Fibroblast of skin of scalp (primary cell): ENCODE results near the gene PRR5L.
A peak's percentile ranks its signal among the peaks of the same experiment; 100 is the strongest.

ENCODE experiments used
- DNase-seq: peaks from one replicate; pipeline ENCODE4 v3.0.0-alpha.2; 2013

The PRR5L gene

DNA sequence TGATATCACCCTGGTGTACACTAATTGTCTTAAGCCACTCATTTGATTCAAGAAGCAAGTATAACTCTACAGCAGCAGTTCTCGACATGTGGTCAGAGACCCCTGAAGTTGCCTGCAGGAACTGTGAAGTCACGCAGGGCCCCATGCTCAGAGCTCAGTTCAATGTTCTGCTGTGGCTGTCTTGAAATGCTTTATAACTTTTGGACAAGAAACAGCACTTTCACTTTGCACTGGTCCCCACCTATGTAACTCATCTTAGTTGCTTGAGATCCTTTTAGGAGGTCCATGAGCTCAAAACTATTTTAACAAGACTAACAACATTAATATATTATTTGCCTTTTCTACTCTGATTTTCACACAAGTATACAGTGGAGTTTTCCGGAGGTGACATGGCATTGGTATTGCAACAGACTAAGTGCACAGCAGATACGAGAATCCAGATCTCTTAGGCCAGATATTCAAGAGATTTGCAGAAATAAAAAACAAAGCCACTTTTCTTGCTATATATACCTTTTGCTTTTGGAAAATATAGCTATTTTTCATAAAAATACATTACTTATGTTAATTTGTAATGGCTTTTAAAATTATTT lies 64.8 kb downstream of the PRR5L start:
- no peak for DNase-seq

DNA sequence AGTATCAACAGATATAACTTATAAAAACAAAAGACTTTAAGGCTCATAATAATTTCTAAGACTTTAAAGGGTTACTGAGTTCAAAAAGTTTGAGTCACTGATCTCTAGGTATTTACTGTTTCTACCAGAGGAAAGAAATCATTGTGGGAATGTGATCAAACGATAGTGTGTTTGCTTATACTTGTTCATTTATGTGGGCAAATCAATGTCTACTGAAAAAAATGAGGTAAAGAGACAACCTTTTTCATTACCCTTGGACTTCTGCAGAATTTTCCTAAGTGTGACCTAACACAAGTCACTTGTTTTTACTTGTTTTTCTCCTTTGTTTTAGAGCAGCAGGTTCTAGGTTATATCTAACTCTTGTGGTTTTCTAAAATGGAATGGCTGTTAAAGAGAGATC lies 65.4 kb downstream of the PRR5L start:
- DNase-seq, result no peak

DNA sequence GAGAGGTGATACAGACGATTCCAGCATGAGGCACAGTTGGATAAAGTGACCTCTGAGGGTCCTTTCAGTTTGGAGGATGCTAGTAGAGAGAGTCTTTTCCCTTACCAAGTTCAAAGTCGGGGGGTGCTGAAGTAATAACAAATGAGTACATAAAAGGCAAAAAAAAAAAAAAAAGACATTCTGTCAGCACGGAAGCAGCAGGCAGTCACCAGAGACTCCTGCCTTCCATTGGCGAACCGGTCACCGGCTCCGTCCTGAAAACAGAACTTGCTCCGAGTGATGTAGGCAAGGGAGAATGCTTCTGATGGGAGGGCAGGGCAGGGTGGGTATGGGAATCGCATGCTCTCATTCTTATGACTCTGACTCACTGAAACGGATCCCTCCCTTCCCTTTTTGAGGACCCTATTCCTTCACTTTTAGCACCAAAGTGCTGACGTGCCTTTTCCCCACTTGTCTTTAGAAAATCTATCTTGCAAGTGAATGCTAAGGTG lies 65.9 kb downstream of the PRR5L start:
- DNase-seq, result peak; percentile 98

DNA sequence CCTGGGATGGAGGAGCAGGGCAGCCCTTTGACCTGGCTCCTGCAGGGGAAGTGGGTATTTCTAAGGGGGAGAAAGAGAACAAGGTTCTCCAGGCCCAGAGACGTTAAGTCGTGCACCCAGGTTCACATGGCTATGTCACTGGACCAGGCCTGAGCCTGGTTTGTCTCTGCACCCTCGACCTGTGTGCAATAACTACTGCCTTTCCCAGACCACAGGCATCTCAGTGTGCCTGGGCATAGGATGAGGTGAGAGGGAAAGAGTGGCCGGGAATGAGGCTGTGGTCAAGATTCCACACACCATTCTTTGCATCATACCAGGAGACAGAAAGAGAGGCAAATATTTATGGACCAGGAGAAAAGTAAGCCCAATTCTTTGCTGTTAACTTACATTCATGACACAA lies 66.8 kb downstream of the PRR5L start:
- peak; percentile 75 for DNase-seq

DNA sequence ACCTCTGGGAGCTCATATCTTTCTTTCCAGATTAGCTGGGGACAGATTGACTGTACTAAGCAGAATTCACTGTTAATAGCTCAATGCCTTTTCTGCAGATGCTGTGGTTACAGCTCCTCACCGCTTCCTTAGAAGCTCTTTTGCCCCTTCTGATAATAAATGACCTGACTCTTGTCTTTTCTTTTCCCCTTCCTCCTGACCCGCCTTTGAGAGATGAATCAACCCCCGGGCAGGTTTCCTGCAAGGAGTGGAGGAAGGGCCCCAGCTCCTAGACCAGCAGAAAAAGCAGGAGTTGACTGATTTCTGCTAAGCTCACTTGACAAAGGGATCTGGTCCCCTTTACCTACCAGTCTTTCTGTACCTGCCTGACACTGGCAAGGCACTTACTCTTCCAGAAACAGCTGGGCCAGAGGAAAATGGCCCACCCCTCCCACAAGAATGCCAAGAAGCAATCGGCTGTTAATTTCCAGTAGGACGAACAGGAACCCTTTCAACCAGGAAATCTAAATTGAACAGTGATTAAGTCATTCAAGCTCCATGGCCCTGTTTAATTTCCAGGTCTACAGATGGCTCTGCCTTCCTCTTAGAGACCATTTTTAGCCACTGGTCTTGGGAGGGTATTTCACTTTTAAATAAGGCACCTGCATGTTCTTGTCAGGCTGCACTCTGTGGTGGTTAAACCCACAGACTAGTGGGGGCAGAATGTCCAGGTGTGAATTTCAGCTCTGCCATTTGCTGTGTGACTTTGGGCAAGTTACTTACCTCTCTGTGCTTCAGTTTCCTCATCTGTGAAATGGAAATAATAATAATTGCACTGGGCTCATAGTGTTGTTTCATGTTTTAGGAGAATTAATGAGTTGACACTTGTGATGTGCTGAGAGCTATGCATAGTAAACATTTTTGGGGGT lies 67.5 kb downstream of the PRR5L start:
- DNase-seq, result no peak

DNA sequence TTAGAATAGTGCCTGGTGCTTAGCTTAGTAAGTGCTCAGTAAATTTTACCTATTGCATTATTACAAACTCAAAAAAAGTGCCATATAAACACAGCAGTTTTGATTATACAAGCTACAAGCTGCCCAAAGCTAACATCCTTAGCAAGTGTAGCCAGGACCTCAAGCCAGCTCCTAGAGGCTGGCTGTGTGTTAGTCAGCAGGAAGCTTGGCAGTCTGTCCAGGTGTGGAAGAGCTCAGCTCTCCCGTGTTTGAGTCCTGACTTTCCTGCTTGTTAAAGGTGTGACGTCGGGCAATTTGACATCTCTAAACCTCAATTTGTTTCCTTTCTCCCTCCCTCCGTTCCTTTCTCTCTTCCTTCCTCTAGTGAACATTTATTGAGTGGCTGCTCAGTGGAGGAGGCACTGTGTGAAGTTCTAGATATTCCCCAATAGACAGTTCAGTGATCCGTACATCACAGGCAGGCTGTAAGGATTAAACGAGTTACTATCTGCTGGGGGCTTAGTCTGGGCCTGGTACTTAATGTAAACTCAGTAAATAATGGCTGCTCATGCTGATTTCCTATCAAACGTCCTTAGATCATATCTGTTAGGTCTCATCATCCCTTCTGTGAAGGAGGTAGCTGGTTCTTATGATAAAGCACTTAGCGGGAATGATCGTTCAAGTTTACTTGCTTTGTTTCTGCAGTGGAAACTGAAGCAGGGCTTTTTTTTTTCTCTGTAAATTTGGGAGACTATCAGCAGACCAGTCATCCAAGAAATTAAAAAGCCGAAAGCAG lies 68.7 kb downstream of the PRR5L start:
- no peak for DNase-seq

DNA sequence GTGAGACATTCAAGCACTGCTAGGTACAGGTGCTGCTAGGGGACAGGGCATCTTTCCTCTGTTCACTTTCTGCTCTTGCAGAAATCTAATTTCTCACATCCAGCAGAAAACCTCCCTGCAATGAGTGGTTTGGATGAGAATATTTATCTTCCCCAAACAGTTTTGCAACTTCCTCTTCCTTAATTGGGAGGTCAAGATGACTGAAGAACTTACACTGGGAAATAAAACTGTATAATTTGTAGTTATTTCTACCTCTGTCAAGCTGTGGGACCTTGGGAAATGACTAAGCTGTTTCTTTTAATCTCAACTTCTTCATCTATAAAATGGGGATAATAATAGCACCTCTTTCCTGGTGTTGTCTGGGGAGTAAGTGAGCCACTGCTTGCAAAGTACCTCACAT lies 69.8 kb downstream of the PRR5L start:
- DNase-seq, result no peak

DNA sequence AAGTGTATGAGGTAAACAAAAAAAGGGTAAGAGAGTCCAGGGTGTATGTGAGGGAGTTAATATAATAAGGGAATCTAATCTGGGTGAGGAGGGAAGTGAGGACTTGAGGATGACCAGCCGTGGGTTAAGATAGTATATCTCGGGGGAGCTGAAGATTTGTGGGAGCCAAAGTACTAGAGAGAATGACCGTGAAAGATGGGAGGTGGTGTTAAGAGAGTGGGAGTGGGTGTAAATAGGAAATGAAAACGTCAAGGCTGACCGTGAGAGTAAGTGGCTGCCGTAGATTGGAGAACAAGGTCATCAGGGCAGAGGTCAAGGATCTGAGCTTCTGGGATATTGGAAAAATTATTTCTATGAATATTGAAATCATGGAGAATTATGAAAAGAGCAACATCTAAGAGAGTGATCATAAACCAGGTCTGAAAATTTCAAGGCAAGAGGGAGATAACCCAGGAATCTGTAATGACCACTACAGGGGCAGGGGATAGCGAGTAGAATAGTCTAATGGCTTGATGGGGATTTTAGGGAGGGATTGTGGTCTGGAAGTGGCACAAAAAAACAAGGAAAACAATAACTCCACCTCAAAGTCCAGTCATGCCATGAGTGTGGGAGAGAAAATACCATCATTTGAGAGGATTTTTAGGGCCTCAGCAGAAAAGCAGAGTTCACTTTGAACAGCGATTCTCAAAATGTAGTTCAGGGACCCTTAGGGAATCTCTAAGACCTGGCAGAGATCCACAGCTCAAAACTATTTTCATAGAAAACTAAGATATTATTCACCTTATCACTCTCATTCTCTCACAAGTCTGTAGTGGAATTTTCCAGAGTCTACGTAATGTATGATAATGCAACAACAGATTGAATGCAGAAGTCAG lies 72.0 kb downstream of the PRR5L start:
- peak; percentile 52 for DNase-seq

DNA sequence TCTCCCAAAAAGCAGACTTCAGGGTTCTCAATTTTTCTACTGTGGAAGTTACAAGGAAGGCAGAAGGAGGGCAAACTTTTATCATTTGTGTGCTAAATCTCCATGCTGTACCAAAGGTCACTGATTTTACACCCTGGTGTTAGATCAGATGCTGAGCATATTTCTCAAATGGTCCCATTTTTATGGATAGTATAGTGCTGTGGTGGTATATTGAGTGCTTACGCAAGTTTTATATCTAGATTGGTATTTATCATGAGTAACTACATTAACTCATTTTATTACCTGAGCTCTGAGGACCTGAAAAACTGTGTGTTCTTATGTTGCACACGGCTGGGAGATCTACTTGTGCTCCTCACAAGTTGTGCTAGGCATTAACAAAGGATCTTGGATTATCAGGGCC lies 75.1 kb downstream of the PRR5L start:
- DNase-seq, result no peak

DNA sequence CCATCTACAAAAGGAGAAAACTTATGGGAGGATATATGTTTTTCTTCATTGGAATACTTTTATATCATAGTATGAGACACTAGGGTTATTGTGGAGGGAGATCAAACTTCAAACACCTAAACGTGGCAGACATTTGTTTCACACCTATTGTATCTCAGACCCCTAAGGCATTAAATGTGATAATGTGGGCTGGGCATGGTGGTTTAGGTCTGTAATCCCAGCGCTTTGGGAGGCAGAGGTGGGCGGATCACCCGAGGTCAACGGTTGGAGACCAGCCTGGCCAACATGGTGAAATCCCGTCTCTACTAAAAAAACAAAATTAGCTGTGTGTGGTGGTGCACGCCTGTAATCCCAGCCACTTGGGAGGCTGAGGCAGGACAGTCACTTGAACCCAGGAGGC lies 75.5 kb downstream of the PRR5L start:
- no peak for DNase-seq

DNA sequence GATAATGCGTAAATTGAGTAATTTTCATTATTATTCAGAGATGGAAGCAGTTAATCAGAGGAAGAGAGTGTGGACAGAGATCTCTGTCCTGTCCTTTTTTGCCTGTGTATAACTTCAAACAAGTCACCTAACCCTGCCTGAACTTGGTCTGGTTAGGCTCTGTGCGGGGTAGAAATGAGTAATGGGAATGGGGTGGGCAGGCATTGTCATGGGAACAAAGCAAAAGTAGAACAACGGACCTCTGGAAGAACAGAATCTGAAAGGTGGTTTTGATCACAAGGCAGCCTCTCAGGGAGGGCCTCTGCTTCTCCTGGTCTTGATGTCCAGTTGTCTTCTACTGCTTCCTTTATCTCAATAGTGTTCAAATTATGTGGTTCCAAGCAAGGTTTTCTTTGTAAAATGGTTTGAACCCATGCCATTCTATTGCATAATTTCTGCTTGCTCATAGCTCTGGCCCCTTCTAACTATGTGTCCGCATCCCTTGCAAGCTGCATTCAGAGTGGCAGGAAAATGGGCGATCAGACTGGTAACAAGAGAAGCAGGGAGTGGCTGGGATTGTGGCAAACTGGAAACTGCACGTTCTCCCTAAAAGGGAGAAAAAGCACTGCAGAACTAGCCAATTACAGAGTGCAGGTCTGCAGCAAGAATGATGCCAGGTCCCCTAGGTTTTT lies 76.1 kb downstream of the PRR5L start:
- DNase-seq, result peak; percentile 73

DNA sequence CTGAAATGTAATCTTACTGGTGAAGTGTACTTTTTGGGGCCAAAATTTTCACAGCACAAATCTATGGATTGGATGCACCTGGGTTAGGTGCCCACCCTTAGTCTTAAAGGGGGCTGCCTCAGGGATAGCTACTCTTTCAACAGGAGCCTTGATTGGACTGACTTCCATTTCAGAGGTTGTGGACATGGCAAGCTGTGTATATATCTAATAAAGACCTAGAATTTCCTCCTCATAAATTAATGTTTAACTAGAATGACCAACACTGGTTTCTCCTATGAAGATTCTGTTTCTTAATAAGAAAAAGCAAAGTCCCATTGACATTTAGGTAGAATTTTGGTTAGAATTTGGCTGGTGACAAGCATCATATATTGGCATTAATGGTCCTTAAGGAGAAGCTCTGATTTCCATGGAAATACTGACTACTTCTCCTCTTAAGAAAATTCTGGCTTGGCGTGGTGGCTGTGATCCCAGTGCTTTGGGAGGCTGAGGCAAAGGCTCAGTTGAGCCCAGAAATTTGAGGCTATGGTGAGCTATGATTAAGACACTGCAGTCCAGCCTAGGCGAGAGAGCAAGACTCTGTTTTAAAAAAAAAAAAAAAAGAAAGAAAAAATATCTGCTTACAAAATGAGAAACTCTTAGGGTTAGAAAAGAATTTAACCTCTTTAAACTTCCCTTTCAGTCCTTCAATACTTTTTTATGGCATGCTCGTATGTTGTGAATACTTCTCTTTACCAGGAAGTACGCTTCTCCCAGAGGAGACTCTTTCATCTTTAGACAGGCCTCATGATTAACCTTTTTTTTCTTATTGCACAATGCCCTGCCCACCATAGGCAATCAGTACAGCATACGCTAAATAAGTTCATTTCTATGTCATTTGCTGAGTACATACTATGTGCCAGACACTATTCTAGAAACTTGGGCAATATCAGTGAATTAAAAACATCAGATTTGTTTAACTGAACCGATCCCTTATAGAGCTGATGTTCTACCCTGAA lies 77.2 kb downstream of the PRR5L start:
- no peak for DNase-seq

DNA sequence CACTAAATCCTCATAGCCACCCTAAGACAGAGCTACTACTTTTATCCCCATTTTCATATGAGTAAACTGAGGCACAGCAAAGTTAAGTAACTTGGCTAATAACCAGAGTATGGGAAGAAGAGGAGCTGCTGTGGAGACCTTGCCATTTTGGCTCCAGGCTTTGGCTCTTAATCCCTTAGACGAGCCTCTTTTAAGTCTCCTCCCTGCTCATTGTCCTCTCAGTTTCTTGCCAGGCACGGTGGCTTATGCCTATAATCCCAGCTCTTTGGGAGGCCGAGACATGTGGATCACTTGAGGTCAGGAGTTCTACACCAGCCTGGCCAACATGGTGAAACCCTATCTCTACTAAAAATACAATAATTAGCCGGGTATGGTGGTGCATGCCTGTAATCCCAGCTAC lies 78.6 kb downstream of the PRR5L start:
- DNase-seq, result no peak

DNA sequence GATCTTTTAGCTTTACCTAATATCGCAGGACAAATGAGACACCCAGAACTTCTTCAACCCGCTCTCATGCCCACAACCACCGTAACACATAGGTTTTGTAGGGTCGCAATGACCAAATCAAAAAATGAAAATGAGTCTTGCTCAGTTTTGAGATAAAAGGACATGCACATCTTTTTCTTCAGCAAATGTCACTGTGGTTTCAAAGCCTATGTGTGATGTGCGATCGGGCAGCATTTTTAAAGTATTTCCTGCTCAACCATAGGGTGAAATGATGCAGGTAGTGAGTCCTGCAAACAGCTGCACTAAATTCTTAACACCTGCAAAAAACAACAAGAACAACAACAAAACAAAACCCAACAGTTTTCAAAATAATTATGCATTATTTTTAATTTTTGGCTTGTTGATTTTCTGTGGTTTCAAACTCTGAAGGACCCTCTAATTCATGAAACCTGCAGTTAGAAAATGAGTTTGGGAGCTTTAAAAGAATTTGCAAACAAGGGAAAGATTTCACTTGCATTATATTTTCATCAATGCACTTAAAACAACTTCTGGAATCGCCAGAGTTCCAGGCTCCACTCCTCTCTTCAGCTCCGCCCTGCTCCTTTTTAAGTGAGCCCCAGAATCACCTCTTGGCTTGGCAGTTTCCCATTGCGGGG lies 79.4 kb downstream of the PRR5L start:
- DNase-seq, result no peak

DNA sequence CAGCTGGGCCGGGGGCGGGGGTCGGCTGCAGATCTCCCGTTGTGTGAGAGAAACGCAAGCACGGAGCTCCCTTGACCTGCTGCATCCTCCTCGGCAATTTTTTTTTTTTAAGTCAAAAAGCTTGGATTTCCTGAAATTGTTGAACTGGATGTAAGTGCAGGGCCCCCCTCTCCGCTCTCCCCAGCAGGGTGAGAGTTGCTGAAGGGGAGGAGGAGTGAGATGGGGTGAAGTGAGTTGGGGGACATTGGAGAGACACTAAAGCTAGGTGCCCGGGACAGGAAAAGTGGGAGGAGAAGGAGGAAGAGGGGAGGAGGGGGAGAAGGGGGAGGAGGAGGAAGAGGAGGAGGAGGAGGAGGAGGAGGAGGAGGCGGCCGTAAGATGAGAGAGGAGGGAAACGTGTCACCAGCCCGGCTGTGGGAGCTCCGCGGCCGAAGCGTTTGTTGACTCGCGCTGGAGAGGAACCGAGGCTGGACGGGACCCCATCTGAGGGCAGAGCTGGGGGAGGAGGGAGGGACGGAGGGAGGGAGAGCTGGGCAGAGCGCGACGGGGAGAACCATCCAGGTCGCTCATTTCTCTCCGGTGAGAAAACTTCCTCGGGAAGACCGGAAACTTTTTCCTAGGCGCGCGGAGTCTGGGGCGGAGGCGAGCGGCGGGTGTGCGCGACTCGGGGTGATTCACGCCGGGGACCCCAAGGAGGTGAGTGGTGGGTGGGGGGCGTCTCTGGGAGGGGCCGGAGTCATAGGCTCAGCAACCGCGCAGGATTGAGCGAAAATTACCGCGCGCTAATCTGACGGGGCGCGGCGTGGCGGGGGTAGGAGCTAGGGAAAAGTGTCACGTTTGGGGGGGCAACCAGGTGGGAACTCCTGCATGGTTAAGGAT lies 80.2 kb downstream of the PRR5L start:
- DNase-seq, result peak; percentile 64

DNA sequence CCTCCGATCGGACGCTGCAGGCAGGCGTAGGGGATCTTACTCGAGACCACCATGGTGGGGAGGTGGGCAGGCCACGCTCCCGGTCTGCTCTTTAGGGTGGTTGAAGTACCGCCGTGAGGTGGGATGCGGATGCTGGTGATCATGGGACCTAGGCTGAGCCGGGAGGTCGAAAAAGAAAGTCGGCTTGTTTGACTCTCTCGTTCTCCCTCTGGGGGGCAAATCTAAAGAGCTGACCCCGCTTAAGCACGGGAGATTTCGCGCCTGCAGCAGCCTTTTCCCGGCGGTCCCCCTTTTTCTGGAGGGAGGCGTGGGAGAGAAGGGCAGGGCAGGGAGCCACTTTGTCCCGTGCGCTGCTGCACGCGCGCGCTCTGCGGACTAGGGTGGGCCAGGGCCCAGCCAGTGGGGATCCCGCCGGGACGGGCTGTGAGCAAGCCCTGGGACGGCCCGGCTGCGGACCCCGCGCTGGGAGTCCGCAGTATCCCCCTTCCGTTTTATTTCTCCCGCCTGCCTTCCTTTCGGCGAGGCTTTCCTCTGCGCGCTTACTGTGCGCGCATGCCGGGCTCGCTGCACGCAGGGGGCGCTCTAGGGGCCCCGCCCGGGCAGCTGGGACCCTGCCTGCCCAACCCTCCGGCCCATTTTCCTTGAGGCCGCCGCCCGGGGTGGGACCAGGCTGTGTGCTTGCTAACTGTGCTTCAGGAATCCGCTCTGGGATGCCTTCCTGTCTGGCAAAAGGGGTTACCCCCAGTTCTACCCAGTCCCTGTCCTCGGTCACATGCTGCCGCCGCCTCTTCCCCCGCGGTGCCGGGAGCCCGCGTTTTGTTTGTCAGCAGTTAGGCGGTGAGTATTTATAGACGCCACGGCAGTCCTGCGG lies 81.0 kb downstream of the PRR5L start:
- peak; percentile 72 for DNase-seq

DNA sequence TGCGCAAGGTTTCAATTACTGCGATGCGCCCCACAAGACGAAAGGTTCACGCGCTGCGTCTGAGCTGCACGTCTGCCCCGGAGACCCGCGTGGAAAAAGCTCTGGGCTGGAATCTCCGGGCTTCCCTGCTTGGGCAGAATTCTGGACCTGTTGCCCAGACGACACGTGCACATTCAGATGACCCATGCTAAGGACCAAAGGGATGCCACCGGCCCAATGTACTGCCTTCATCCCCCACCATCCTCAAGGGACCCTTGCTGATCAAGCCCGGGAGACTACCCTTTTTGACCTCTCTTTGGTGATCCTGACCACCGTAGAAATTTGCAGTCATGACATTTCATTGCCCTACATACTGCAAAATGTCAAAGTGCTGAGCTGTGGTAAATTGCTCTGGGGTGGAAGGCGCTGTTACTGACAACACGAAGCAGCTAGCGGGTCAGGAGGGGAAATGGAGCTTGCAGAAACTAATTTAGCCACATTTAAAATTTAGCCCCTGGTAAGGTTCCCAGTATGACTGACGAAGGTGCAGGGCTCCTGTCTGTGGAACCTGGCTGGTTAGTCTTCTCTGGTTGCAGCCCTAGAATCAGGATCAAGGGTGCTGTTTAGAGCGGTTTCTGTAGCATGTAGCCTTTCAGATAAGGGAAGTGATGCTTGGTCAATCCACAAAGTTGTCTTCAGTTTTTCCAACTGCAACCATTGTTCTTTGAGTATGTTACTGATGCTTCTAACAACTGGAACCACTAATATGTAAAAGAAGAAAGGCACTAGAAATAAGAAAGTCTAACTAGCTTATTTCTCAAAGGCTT lies 81.9 kb downstream of the PRR5L start:
- DNase-seq, result no peak
